NCI-H2029 (cell line): ENCODE results near the gene TPX2.
"Not testable (repeated sequence)": the region's sequence is repeated elsewhere in the genome, so short reads cannot be mapped to it uniquely, and the experiment has no call there.

Experiments used
- DNase-seq: peaks from one replicate; lab custom pipeline; 2025; lab: John Stamatoyannopoulos, UW

The TPX2 gene

DNA sequence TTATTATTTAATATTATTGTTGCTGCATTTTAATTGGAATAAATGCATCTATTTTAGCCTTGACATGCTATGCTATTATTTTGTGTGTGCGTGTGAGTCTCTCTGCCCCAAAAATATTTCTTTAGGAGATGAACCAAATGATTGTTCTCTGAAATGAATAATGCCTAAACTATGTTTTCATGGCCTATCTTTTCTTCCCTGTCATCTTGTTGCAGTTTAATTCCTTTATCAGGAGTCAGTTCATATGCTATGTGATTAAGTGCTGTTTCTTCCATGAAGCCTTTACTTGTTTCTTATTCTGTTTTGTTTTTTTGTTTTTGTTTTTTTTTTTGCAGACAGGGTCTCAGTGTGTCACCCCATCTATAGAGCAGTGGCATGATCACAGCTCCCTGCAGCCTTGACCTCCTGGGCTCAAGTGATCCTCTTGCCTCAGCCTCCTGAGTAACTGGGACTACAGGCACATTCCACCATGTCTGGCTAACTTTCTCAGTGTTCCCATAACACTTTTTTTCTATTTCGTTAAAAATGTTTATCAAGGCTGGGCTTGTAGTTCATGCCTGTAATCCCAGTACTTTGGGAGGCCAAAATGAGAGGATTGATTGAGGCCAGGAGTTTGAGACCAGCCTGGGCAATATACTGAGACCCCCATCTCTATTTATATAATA is 25.7 kb downstream of the TPX2 start:
- no peak for DNase-seq

DNA sequence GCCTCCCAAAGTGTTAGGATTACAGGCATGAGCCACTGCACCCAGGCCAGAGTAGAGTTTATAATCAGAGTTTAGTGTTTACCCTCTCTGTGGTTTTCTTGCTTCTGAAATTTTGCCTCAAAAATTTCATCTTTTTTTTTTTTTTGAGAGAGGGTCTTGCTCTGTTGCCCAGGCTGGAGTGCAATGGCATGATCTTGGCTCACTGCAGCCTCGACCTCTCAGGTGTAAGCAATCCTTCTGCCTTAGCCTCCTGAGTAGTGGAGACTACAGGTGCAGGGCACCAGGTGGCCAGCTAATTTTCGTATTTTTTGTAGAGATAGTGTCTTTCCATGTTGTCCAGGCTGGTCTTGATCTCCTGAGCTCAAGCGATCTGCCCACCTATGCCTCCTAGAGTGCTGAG is 28.7 kb downstream of the TPX2 start:
- DNase-seq, result no peak

DNA sequence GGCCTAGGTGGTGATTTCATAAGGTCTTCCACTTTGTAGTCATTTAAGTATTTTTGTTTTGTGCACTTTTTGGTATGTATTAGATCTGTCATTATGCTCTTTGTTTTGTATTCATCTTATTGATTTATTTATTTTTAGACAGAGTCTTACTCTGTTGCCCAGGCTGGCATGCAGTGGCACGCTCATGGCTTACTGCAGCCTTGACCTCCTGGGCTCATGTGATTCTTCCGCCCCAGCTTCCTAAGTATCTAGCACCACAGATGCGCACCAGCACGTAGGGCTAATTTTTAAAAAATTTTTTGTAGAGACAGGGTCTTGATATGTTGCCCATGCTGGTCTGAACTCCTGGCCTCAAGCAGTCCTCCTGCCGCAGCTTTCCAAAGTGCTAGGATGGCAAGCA is 30.6 kb downstream of the TPX2 start:
- no peak for DNase-seq

DNA sequence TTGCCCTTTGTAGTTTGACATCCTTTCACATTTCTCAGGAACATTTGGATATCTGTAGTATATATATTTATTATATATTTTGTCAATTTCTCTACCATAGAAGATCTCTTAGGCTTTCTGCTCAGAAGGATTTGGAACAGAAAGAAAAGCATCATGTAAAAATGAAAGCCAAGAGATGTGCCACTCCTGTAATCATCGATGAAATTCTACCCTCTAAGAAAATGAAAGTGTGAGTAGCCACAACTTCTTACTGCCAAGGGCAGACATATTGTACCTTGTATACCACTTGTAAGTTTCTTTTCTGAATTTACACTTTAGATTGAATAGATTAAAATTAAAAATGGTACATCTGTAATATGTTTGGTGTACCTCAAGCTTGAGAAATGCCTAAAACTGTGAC is 31.2 kb downstream of the TPX2 start:
- no peak for DNase-seq

DNA sequence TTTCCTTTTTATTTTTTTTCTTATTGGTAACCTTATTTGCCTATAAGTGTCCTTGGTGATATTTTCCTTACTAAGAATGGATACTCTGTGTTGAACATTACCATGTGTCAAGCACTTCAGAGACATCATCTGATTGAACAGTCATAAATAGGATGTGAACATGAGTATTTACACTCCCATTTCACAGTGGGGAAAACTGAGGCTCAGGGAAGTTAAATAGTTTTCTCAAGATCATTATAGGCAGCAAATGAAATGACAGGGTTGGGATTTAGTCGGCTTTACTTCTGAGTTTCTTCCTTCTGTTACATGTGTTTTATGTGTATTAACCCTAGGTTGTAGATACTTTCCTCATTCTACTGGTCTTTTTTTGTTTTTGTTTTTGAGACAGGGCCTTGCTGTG is 35.3 kb downstream of the TPX2 start:
- no peak for DNase-seq

DNA sequence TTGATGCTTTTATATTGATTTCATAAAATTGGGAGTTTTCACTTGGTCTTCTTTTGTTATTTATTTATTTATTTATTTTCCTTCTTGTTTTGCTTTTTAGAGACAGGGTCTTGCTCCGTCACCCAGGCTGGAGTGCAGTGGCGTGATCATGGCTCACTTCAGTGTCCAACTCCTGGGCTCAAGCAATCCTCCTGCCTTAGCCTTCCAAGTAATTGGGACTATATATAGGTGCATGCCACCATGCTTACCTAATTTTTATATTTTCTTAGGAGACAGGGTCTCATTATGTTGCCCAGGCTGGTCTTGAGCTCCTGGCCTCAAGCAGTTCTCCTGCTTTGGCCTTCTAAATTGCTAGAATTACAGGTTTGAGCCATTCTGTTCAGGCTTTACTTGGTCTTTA is 41.7 kb downstream of the TPX2 start:
- DNase-seq, result no peak

DNA sequence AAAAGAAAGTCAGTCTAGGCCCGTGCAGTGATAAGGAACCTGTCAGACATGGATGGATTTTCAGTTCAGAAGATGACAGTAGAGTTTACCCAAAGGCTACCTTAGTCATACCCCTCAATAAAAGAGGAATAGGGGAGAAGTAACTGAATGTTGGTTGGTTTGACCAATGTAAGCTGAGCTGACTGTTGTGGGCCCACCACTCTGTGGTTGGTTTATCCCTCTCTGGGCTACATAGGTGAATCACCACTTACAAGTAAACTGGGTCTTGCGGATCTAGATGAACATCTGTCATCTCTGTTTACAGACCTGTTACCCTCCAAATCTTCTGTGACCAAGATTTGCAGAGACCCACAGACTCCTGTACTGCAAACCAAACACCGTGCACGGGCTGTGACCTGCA is 42.9 kb downstream of the TPX2 start:
- no peak for DNase-seq

DNA sequence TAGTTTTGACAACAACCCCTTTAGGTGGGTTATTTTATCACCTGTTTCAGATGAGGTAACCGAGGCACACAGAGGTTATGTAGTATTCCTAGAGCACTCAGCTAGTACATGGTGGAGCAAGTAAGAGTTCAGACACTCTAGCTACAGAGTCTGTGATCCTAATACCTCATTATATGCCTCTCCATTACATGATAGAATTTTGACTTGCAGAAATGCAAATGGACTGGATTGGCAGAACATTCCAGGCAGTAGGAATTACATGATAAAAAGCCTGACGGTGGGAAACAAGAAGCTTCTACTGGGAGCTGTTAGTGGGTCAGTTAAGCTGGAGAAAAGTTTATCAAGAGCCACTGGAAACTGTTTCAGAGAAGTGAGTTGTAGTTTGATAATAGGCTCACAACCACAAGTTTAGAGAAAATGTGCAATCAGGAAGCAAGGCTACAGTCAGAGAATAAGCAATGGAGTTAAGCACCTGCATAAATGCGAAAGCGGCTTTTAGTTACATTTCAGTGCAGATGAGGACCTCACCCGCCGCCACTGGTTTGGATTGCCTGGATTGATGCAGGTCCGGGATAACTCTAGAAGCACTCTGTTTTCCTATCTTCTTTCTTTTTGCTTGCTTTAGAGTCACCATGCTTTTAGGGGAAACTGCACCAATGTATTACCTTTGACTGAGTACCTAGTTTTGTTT is 45.4 kb downstream of the TPX2 start:
- no peak for DNase-seq

DNA sequence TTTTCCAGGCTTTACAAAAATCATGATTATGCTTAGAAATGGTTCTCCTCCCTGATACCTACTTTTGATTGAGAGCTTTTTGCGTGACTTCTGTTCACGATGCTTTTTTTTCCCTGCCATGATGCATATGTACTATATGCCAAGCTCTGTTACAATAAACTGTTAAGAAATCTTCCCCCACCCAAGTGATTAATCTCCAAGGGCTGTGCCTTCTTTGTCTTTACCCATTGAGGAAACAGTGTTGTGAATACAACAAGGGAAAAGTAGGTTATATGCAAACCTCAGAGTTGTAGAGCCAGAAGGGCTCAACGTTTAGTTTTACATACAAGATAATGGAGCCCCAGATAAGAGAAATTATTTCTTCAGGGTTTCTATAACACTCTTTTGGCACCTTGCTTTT is 46.0 kb downstream of the TPX2 start:
- DNase-seq, result no peak

DNA sequence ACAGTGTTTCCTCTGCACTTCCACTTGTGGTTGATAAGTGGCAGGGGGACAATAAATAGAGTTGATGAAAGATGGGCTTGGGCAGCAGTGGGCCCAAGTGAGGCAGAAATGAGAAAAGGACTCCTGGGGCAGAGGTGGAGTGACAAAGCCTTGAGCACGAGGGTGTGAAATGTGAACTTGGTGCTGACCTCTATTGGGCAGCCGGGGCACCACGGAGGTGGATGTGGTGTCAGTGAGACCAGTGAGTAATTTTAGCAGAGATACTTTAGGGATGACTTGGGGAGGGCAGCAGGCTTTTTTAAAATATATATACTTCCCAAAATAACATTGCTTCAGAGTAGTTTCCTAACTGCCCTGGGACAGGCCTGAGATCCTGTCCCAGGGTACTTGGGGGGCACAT is 49.5 kb downstream of the TPX2 start:
- DNase-seq, result no peak

DNA sequence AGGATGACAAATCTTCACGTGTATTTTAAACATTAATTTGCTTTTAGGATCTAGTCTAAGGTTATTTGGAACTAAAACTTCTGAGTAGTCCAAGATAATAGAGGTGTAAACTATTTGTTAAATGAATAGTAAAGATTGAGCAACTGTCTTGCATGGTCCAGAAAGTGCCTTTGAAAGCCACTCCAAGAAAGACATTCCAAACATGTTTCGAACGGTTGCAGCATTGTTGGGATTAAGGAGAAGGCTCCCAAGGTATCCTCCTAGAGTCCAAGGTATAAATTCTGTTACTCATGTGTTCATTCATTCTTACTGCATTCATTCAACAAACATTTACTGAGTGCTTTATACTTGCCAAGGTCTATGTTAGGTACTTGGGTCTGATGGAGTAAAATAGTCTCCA is 51.3 kb downstream of the TPX2 start:
- no peak for DNase-seq

DNA sequence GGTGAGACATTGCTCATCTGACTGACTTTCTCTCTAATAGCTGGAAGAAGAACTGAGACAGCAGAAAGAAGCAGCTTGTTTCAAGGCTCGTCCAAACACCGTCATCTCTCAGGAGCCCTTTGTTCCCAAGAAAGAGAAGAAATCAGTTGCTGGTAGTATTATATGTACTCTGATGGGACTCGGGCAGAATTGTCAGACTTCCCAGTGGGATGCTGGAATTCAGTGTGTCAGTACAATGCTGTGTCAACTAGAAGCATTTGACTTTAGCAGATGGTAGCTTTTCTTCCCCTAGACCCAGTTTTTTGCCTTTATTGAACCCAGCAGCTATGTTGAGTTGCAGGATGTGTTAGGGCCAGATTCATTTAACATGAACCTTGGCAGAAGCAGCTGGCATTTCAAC is 58.3 kb downstream of the TPX2 start:
- DNase-seq, result no peak

DNA sequence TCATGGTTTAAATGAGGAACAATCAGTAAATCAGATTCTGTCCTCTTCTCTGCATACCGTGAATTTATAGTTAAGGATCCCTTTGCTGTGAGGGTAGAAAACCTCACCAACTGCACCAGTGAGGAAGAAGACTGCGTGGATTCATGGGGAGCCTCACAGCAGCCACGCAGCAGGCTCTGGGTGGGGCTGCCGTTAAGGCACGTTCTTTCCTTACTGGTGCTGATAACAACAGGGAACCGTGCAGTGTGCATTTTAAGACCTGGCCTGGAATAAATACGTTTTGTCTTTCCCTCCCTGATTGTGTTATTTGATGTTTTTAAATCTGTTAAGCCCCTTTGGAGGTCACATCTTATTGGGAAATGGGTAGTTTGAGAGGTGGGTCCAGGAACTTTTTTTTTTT is 62.4 kb downstream of the TPX2 start:
- no peak for DNase-seq

DNA sequence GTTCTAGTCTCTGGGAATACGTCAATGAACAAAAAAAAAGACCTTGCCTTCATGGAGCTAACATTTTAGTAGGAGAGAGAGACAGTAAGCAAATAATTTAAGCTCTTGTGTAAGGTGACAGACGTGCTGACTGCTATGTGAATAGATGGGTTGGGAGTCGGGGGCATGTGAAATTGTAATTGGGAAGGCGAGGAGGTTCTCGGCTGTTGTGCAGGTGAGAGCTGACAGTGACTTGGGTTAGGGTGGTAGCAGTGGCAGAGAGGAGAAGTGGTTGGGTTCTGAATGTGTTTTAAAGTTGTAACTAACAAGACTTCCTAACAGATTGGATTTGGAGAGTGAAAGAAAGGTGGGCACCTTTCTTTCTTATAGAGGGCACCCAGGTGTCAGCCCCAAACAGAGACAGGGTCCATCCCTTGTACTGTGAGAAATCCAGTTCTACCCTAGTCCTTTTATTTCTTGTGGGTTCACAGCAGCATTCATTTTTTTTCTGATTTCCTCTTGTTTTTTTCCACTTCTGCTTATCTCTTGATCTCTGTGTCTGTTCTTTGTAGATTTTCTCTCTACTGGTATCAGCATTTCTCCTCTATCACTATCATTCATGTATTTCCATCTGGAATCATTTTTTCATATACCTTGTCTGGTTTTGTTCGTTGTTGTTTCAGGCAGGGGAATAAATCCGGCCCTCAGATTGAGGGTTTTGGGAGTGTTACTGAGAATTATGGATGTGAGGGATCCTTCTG is 64.6 kb downstream of the TPX2 start:
- no peak for DNase-seq

DNA sequence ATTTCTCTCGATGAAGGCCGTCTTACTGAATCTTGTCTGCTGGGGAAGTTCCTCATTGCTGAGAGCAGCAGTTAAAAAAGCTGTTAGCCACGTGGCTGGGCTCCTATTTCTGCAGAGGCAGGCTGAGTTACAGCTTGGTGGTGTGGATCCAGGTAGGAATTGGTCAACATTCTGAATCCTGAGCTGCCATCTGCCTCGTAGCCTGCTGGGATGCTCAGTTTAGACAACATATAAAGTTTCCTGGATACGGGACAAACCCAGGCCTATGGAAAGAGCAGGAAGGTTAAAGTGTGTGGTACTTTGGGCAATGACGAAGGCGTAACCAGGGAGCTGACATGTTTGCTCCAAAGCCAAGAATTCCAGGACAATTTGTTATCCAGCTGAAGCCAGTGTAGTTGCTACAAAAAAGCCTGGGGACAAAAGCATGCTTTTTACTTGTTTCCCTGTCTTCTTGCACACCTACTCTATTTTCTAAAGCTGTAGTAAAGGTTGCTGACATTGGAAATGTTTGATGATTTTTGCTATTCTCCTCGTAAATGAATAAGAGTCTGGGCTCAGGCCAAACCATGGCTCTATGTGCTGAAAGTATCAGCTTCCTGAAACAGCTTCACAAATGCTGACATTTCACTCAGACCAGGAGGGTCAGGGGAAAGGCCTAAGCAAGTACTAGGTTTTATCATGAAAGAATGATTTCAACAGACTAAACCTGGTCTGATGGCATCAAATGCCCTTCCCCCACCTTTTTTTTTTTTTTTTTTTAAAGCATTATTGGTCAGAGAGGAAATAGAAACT is 67.7 kb downstream of the TPX2 start:
- no peak for DNase-seq

DNA sequence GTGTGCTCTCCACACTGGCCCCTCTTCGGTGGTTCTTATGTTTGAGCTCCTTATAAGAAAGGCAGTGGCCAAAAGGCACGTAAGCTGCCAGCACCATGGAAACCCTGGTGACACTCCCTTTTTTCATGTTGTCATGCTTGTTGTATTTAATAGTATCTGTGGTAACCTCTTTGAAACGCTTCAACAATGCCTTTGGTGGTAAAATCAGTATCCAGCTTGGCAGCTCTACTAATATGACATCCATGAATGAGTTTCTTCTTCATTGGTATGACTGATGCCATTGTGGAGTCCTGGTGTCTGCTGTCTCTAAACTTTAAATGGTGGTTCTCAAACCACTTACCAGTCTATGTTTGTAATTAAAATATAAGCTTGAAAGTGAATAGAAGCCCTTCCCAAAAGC is 69.4 kb downstream of the TPX2 start:
- DNase-seq, result no peak

DNA sequence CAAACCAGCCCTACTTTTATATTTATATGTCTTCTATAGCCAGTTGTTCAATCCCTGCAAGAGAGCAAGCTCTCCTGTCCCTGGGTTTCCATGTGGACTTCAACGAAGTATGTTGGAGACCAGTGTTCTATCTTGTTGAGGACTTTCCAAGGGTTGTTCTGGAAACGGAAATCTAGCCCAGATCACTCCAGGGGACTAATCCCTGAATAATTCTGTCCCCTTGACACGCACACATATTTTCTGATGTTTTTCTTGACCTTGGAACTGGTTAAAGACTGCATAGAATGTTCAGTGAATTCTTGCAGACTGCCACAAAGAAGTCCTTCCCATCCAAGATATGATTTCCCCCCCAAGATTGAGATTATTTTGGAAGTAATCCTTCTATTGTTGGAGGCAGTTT is 70.6 kb downstream of the TPX2 start:
- no peak for DNase-seq

DNA sequence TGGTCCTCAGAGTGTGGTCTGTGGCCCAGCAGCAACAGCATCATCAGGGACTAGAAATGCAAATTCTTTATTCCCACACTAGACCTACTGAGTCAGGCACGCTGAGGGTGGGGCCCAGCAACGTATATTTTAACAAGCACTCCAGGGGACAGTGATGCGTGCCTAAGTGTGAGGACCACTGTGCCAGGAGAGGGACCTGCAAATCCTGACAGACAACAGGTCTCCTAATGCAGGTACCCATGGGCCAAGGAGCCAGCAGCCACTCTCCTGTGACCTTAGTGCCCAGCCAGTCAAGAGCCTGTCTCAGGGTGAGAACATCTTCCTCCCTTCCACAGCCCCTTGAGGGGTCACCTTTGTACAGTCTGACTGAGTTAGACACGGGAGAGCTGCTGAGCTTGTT is 72.1 kb downstream of the TPX2 start:
- DNase-seq, result no peak

DNA sequence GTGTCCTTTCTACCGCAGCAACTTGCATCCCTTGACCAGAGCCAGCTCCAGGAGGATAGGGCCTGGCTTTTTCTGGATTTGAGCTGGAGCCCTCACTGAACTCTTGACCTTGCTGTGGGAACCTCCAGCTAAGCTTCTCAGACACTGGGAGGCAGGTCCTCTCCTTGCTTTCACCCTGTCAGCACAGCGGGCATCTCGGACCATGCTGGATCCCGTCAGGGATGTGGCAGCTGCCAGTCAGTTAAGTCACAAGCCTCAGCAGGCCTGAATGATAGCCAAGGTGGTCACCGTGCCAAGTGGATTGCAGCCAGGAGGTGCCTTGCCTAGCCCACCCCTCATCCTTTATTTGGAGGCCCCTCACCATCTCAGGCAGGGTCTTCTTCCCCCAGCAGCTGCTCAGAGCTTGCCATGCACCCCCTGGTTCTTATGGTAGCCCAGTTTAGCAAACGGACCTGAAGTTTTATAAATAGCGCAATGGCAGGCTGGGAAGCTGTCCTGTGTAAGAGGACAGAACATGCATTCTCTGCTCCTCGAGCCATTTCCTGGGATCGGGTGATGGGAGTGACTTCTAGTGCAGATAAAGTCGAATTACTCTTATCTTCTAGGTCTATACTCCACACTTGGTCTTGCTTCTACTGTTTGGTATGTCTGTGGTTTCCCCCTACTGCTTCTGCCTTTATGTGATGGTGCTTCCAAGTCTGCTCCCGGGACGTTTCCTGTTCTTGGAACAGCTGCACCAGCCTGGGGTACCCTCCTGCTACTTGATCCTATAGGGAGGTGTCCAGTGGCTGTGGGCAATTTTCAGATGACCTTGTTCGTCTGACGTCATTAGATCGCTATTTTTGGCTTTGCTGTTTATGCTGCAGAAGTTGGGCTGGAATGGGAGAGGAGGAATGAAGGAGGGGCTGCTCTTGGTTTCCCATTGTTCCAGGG is 73.0 kb downstream of the TPX2 start:
- no peak for DNase-seq

DNA sequence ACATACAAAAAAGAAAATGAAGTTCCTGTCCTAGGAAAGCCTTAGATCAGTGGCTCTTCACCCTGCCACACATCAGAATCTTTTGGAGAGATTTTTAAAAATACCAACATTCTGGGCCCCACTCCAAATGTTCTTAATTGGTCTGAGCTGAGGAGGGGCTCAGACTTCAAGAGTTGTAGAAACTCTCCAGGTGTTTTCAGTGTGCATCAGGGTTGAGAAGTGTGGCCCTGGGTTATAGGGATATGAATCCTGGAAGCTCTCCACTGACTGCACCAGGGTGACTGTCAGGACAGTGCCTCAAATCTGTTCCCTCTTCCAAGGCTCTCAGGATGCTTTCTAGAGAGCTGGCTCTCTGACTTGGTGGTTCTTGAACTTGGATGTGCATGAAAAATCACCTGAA is 74.5 kb downstream of the TPX2 start:
- DNase-seq, result no peak

DNA sequence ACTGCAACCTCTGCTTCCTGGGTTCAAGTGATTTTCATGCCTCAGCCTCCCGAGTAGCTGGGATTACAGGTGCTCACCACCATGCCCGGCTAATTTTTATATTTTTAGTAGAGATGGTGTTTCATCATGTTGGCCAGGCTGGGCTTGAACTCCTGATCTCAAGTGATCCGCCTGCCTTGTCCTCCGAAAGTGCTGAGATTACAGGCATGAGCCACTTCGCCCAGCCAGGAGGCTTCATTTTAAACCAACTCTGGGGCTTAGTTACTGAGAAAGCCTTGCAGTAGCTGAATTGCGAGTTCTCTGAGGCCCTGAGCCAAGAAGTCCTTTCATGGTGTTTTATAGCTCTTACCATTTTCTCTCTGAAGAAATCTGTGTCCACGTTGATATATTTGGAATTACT is 75.1 kb downstream of the TPX2 start:
- DNase-seq, result not testable (repeated sequence)
